Retinal pigment epithelial cell (primary cell): Measurements from ENCODE around the gene PHKG2.

ENCODE experiments used
- DNase-seq: peaks from one replicate; pipeline ENCODE4 v3.0.0-alpha.2; 2010; ENCODE audit warnings: low read depth
- H3K4me3 ChIP-seq: 2 replicates; pipeline ENCODE4 v1.5.1; 2011; ENCODE audit warnings: mild to moderate bottlenecking, low read length, control low read depth, moderate library complexity
- CTCF ChIP-seq: conservative IDR thresholded peaks from 2 replicates; pipeline ENCODE4 v1.5.1; 2011; ENCODE audit warnings: low read depth, low read length, control low read depth, inconsistent platforms

The PHKG2 gene

GRCh38 chr16:30721606-30722005, 26.6 kb upstream of the PHKG2 start:
- DNase-seq, result no peak
- no peak overlapping the region for H3K4me3 ChIP-seq
- TF ChIP-seq CTCF, result no peak

- no peak for TF ChIP-seq CTCF
- no peak overlapping the region for H3K4me3 ChIP-seq
- DNase-seq, result no peak
Measured at GRCh38 chr16:30722443-30722842, 25.8 kb upstream of the PHKG2 start.

DNA sequence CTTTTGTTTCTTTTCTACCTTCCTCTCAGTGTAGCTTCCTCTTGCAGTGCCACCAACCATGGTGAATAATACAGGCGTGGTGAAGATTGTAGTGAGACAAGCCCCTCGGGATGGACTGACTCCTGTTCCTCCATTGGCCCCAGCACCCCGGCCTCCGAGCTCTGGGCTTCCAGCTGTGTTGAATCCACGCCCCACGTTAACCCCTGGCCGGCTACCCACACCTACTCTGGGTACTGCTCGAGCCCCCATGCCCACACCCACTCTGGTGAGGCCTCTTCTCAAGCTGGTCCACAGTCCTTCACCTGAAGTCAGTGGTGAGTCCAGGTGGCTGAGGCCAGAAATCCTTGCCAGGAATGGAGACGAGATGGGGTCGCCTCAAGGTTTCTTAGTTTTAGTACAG, 25.3 kb upstream of the PHKG2 start:
- TF ChIP-seq CTCF, result no peak
- DNase-seq, result no peak
- H3K4me3 ChIP-seq, result no peak overlapping the region

GRCh38 chr16:30723725-30724355, 24.4 kb upstream of the PHKG2 start:
- H3K4me3 ChIP-seq, result no peak overlapping the region
- TF ChIP-seq CTCF, result no peak
- DNase-seq, result no peak

DNA sequence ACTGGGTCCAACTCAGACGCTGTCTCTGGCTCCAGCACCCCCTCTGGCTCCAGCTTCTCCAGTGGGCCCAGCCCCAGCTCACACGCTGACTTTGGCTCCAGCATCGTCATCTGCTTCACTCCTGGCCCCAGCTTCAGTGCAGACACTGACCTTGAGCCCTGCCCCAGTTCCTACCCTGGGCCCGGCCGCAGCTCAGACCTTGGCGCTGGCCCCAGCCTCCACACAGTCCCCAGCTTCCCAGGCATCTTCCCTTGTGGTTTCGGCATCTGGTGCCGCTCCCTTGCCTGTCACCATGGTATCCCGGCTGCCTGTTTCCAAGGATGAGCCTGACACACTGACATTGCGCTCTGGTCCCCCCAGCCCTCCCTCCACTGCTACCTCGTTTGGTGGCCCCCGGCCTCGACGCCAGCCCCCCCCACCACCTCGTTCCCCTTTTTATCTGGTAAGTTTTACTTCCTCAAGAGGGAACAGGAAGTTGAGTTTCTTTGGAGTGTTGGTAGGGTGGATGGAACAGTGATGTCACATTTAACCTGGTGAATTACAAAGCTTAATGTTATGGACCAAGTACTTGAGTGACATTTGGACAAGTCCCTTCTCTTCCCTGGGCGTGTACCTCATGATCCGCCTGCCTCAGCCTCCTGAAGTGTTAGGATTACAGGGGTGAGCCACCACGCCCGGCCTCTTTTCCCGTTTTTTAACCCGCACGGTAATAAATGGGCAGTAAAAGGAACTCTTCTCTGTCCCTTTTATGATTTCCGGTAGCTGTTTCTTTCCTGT, 23.4 kb upstream of the PHKG2 start:
- no peak overlapping the region for H3K4me3 ChIP-seq
- no peak for DNase-seq
- TF ChIP-seq CTCF, result no peak

GRCh38 chr16:30725418-30725792, 22.8 kb upstream of the PHKG2 start:
- no peak overlapping the region for H3K4me3 ChIP-seq
- no peak for DNase-seq
- no peak for TF ChIP-seq CTCF

- no peak for TF ChIP-seq CTCF
- no peak for DNase-seq
- no peak overlapping the region for H3K4me3 ChIP-seq
Measured at GRCh38 chr16:30728321-30728720, 19.9 kb upstream of the PHKG2 start.
